Right lobe of liver (tissue), 4 donors: ENCODE results near the gene RNASEH2B.

Experiments
- POLR2A ChIP-seq: fragments of 450-650 bp; IDR thresholded peaks from one replicate; pipeline ENCODE4 v1.6.1; 2017; ENCODE audit warnings: antibody characterized with exemption, mild to moderate bottlenecking
- TF ChIP-seq, protein P1 (sequence below), 4 donors: fragments of 200-600 bp in 3 of 4; fragments of 450-650 bp in 1 of 4; IDR thresholded peaks; one replicate each; pipeline versions ENCODE4 v1.5.1 to v1.8.0; 2016 to 2022; ENCODE audit warnings: antibody characterized with exemption in 4 of 4, mild to moderate bottlenecking in 2 of 4
- donor health status: DM: no; HTN: no; CAD: no.
- donor health status: DM: no; HTN: no; CAD: no.
- donor health status: DM: no; HTN: yes; CAD: no.

DNA sequence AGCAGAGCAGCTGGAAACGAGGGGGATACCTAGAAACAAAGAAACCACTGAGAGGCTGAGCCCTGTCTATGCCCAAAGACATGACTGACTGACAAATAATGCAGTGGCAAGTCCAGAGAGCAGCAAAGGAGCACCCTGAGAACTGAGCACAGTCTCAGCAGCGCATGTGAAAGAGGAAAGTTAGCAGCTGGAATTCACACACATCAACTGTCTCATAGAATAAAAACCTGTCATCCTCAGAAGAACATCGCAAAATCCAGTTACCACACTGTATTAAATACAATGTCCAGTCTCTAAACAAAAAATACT is 42.0 kb upstream of the RNASEH2B start:
- TF ChIP-seq, protein P1, sequence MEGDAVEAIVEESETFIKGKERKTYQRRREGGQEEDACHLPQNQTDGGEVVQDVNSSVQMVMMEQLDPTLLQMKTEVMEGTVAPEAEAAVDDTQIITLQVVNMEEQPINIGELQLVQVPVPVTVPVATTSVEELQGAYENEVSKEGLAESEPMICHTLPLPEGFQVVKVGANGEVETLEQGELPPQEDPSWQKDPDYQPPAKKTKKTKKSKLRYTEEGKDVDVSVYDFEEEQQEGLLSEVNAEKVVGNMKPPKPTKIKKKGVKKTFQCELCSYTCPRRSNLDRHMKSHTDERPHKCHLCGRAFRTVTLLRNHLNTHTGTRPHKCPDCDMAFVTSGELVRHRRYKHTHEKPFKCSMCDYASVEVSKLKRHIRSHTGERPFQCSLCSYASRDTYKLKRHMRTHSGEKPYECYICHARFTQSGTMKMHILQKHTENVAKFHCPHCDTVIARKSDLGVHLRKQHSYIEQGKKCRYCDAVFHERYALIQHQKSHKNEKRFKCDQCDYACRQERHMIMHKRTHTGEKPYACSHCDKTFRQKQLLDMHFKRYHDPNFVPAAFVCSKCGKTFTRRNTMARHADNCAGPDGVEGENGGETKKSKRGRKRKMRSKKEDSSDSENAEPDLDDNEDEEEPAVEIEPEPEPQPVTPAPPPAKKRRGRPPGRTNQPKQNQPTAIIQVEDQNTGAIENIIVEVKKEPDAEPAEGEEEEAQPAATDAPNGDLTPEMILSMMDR (IDR thresholded peaks at IDR 0.05) = no peak
- no peak for TF ChIP-seq POLR2A
